Neural progenitor cell (in vitro differentiated cells): ENCODE results near the gene SPHKAP. TPM values are rescaled to one million over a fixed set of nuclear protein-coding genes. Genes with fewer than 3 reads are reported as not detected.

Experiments used
- DNase-seq: peaks from one replicate; pipeline ENCODE4 v3.0.0-alpha.2; 2016; ENCODE audit warnings: low spot score
- H2AFZ ChIP-seq: fragments of 200-600 bp; sonication (generic); replicated peaks from 2 replicates; pipeline ENCODE4 v1.6.1; 2016; ENCODE audit warnings: antibody characterized with exemption
- H3F3A ChIP-seq: fragments of 200-600 bp; sonication (generic); 2 replicates; pipeline ENCODE4 v1.6.1; 2016; ENCODE audit warnings: antibody characterized with exemption, low read depth
- H3K27ac ChIP-seq: fragments of 200-600 bp; sonication (generic); 2 replicates; pipeline ENCODE4 v1.5.1; 2016; ENCODE audit warnings: mild to moderate bottlenecking
- H3K27me3 ChIP-seq: fragments of 200-600 bp; sonication (generic); 2 replicates; pipeline ENCODE4 v1.6.1; 2016; ENCODE audit warnings: mild to moderate bottlenecking, moderate library complexity
- H3K36me3 ChIP-seq: fragments of 200-600 bp; sonication (generic); 2 replicates; pipeline ENCODE4 v1.5.1; 2016
- H3K4me1 ChIP-seq: fragments of 200-600 bp; sonication (generic); 2 replicates; pipeline ENCODE4 v1.6.1; 2016; ENCODE audit warnings: mixed run types
- H3K4me2 ChIP-seq: fragments of 200-600 bp; sonication (generic); 2 replicates; pipeline ENCODE4 v1.6.1; 2016
- H3K4me3 ChIP-seq: fragments of 200-600 bp; sonication (generic); 2 replicates; pipeline ENCODE4 v1.5.1; 2016
- H3K79me2 ChIP-seq: fragments of 200-600 bp; sonication (generic); 2 replicates; pipeline ENCODE4 v1.6.1; 2016; ENCODE audit warnings: low read depth
- H3K9ac ChIP-seq: fragments of 200-600 bp; sonication (generic); 2 replicates; pipeline ENCODE4 v1.6.1; 2016
- H3K9me3 ChIP-seq: fragments of 200-600 bp; sonication (generic); 2 replicates; pipeline ENCODE4 v1.5.1; 2016; ENCODE audit warnings: low read depth
- H4K20me1 ChIP-seq: fragments of 200-600 bp; sonication (generic); 2 replicates; pipeline ENCODE4 v1.6.1; 2016; ENCODE audit warnings: low read depth
- H3K27ac Mint-ChIP-seq: 3 replicates; pipeline ENCODE4 v1.8.0; 2021; ENCODE audit warnings: mixed read lengths
- H3K27me3 Mint-ChIP-seq: 2 replicates; pipeline ENCODE4 v1.8.0; 2022; ENCODE audit warnings: low read depth, mild to moderate bottlenecking, inconsistent platforms, moderate library complexity, mixed read lengths; ENCODE audit not compliant: insufficient read depth
- H3K36me3 Mint-ChIP-seq: 3 replicates; pipeline ENCODE4 v1.8.0; 2021; ENCODE audit warnings: mixed read lengths
- H3K4me1 Mint-ChIP-seq: 3 replicates; pipeline ENCODE4 v1.8.0; 2021; ENCODE audit warnings: mixed read lengths
- H3K4me3 Mint-ChIP-seq: 3 replicates; pipeline ENCODE4 v1.8.0; 2021; ENCODE audit warnings: mild to moderate bottlenecking, moderate library complexity, mixed read lengths
- H3K9me3 Mint-ChIP-seq: 3 replicates; pipeline ENCODE4 v1.8.0; 2020; ENCODE audit warnings: mixed read lengths
- EZH2 ChIP-seq: fragments of 200-600 bp; sonication (generic); IDR thresholded peaks from 2 replicates; pipeline ENCODE4 v1.6.1; 2017; ENCODE audit warnings: antibody characterized with exemption, mild to moderate bottlenecking, moderate library complexity
- EZH2phosphoT487 ChIP-seq: fragments of 200-600 bp; sonication (generic); IDR thresholded peaks from 2 replicates; pipeline ENCODE4 v1.6.1; 2017; ENCODE audit warnings: antibody characterized with exemption
- total RNA-seq: library from RNA; depleted of rRNA; stranded (reverse); fragments of >200 nt; gene quantifications from 2 replicates; pipeline ENCODE4 v1.2.3, GENCODE V29; 2015; ENCODE audit warnings: low replicate concordance
- TF ChIP-seq, protein P1 (sequence below): fragments of 200-600 bp; sonication (generic); IDR thresholded peaks from 2 replicates; pipeline ENCODE4 v1.5.1; 2017; ENCODE audit warnings: antibody characterized with exemption, mild to moderate bottlenecking

Gene SPHKAP
- total RNA-seq, 1 donor from 2014 or later = not detected

GRCh38 chr2:227971619-227972230, 209.8 kb downstream of the SPHKAP start:
- H3K9me3 ChIP-seq = no peaks in the 10 kb centered on the region
- H3K4me1 ChIP-seq = no peaks in the 10 kb centered on the region
- no peak overlapping the region for H3K4me3 Mint-ChIP-seq
- H3K9me3 Mint-ChIP-seq = no peaks in the 10 kb centered on the region
- no peak overlapping the region for H3K4me3 ChIP-seq
- H3K27me3 ChIP-seq = no peaks in the 10 kb centered on the region
- TF ChIP-seq EZH2 (no peak), EZH2phosphoT487 (no peak)
- TF ChIP-seq, protein P1, sequence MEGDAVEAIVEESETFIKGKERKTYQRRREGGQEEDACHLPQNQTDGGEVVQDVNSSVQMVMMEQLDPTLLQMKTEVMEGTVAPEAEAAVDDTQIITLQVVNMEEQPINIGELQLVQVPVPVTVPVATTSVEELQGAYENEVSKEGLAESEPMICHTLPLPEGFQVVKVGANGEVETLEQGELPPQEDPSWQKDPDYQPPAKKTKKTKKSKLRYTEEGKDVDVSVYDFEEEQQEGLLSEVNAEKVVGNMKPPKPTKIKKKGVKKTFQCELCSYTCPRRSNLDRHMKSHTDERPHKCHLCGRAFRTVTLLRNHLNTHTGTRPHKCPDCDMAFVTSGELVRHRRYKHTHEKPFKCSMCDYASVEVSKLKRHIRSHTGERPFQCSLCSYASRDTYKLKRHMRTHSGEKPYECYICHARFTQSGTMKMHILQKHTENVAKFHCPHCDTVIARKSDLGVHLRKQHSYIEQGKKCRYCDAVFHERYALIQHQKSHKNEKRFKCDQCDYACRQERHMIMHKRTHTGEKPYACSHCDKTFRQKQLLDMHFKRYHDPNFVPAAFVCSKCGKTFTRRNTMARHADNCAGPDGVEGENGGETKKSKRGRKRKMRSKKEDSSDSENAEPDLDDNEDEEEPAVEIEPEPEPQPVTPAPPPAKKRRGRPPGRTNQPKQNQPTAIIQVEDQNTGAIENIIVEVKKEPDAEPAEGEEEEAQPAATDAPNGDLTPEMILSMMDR = no peak
- no peaks in the 10 kb centered on the region for H3K36me3 ChIP-seq
- H3K36me3 Mint-ChIP-seq = no peaks in the 10 kb centered on the region
- no peaks in the 10 kb centered on the region for H3K4me1 Mint-ChIP-seq
- no peak overlapping the region for H3K27ac ChIP-seq
- no peaks in the 10 kb centered on the region for H3K79me2 ChIP-seq
- no peak for DNase-seq
- peaks cover 2% of the 10 kb centered on the region for H3K27me3 Mint-ChIP-seq
- no peaks in the 10 kb centered on the region for H3F3A ChIP-seq
- no peak overlapping the region for H3K27ac Mint-ChIP-seq
- H4K20me1 ChIP-seq = no peaks in the 10 kb centered on the region
- H2AFZ ChIP-seq = no peak overlapping the region
- no peak overlapping the region for H3K4me2 ChIP-seq
- no peak overlapping the region for H3K9ac ChIP-seq

GRCh38 chr2:227960317-227960716, 221.2 kb downstream of the SPHKAP start:
- no peaks in the 10 kb centered on the region for H3K4me1 ChIP-seq
- no peaks in the 10 kb centered on the region for H3K79me2 ChIP-seq
- no peak overlapping the region for H3K4me3 ChIP-seq
- no peak for DNase-seq
- no peaks in the 10 kb centered on the region for H3K27me3 ChIP-seq
- TF ChIP-seq, protein P1 = no peak
- TF ChIP-seq EZH2phosphoT487 (no peak), EZH2 (no peak)
- H3K27me3 Mint-ChIP-seq = no peaks in the 10 kb centered on the region
- no peak overlapping the region for H2AFZ ChIP-seq
- no peak overlapping the region for H3K4me2 ChIP-seq
- H3F3A ChIP-seq = no peaks in the 10 kb centered on the region
- H3K9ac ChIP-seq = no peak overlapping the region
- no peaks in the 10 kb centered on the region for H3K36me3 Mint-ChIP-seq
- no peaks in the 10 kb centered on the region for H3K36me3 ChIP-seq
- H3K9me3 ChIP-seq = no peaks in the 10 kb centered on the region
- H4K20me1 ChIP-seq = no peaks in the 10 kb centered on the region
- H3K9me3 Mint-ChIP-seq = no peaks in the 10 kb centered on the region
- H3K4me1 Mint-ChIP-seq = peaks cover 3% of the 10 kb centered on the region
- H3K27ac ChIP-seq = no peak overlapping the region
- H3K4me3 Mint-ChIP-seq = no peak overlapping the region
- H3K27ac Mint-ChIP-seq = no peak overlapping the region

GRCh38 chr2:227942965-227943364, 238.5 kb downstream of the SPHKAP start:
- no peaks in the 10 kb centered on the region for H3K79me2 ChIP-seq
- no peak overlapping the region for H3K4me3 Mint-ChIP-seq
- no peaks in the 10 kb centered on the region for H3K27me3 Mint-ChIP-seq

DNA sequence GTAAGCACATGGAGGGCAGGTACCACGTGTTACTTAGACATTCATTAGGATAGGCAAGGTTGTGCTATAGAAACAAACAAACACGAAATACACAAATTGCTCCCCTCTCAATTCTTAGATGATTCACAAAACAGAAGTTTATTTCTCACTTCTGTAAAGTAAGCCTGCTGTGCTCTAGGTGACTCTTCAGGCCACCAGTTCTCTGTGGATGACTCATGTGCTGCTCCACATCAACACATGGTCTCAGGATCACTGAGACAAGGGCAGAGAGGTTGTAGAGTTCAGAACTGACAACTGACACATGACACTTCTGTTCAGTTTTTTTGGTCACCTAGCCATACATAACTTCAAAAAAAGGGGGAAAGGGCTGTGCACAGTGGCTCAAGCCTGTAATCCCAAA, 239.5 kb downstream of the SPHKAP start:
- Histone ChIP-seq H3K27ac (no peak overlapping the region), H3K9ac (no peak overlapping the region), H2AFZ (no peak overlapping the region), H4K20me1 (no peaks in the 10 kb centered on the region), H3K36me3 (no peaks in the 10 kb centered on the region), H3F3A (no peaks in the 10 kb centered on the region), H3K79me2 (no peaks in the 10 kb centered on the region), H3K4me3 (no peak overlapping the region), H3K9me3 (no peaks in the 10 kb centered on the region), H3K27me3 (no peaks in the 10 kb centered on the region), H3K4me1 (peaks cover 5% of the 10 kb centered on the region), H3K4me2 (no peak overlapping the region)
- Mint-ChIP-seq H3K36me3 (no peaks in the 10 kb centered on the region), H3K4me1 (peaks cover 2% of the 10 kb centered on the region), H3K9me3 (peaks cover 4% of the 10 kb centered on the region), H3K27ac (no peak overlapping the region), H3K4me3 (no peak overlapping the region), H3K27me3 (no peaks in the 10 kb centered on the region)
- no peak for DNase-seq
- TF ChIP-seq EZH2 (no peak), EZH2phosphoT487 (no peak)
- TF ChIP-seq, protein P1 = no peak

More at GRCh38 chr2:227942965-227943364, 238.5 kb downstream of the SPHKAP start:
- no peak overlapping the region for H3K4me2 ChIP-seq
- H3K9me3 ChIP-seq = no peaks in the 10 kb centered on the region
- DNase-seq = no peak
- H3K9me3 Mint-ChIP-seq = peaks cover 4% of the 10 kb centered on the region
- H3K36me3 ChIP-seq = no peaks in the 10 kb centered on the region
- H3K9ac ChIP-seq = no peak overlapping the region
- H3K27me3 ChIP-seq = no peaks in the 10 kb centered on the region
- no peaks in the 10 kb centered on the region for H4K20me1 ChIP-seq
- no peak overlapping the region for H3K4me3 ChIP-seq
- H3F3A ChIP-seq = no peaks in the 10 kb centered on the region
- no peak for TF ChIP-seq EZH2phosphoT487
- TF ChIP-seq EZH2 = no peak
- peaks cover 5% of the 10 kb centered on the region for H3K4me1 ChIP-seq
- peaks cover 4% of the 10 kb centered on the region for H3K4me1 Mint-ChIP-seq
- H3K27ac ChIP-seq = no peak overlapping the region
- no peaks in the 10 kb centered on the region for H3K36me3 Mint-ChIP-seq
- no peak overlapping the region for H2AFZ ChIP-seq
- H3K27ac Mint-ChIP-seq = no peak overlapping the region
